Measurements from ENCODE around the gene AFF4. TPM values are rescaled to one million over a fixed set of nuclear protein-coding genes. Genes with fewer than 3 reads are reported as not detected.
A peak's percentile ranks its signal among the peaks of the same experiment; 100 is the strongest.
"Not testable (repeated sequence)": the region's sequence is repeated elsewhere in the genome, so short reads cannot be mapped to it uniquely, and the experiment has no call there.

Gene AFF4
- total RNA-seq, 2 experiments from 2014 or later: 19.4 to 19.9 TPM

- Mint-ChIP-seq H3K4me1 (ENCODE audit: low read depth) (peaks cover 40% of the 10 kb centered on the region), H3K27me3 (no peaks in the 10 kb centered on the region), H3K27ac (no peak overlapping the region), H3K36me3 (ENCODE audit: low read depth) (peaks cover 22% of the 10 kb centered on the region), H3K4me3 (no peak overlapping the region), H3K9me3 (no peaks in the 10 kb centered on the region)
- no peak for DNase-seq
- ATAC-seq: no peak
- CTCF ChIA-PET: no interaction called here
- TF ChIP-seq CTCF (IDR thresholded peaks at IDR 0.05): no peak
- intact Hi-C loops (cut with micrococcal nuclease): no loop called here
- POLR2A ChIA-PET: no interaction called here
These were observed 10.6 kb downstream of the AFF4 start for GRCh38 chr5:132952829-132953228.

- ATAC-seq (peak; percentile 49), DNase-seq (no peak)
- no peak overlapping the region for H3K27ac Mint-ChIP-seq
- no peak overlapping the region for H3K4me3 Mint-ChIP-seq
- TF ChIP-seq CTCF (IDR thresholded peaks at IDR 0.05): no peak
- ChIA-PET POLR2A (interaction anchor here (0.6 kb wide), 1 partner anchor 10 kb away, joined by 3 read pairs; no protein-coding TSS in a partner anchor), CTCF (no interaction called here)
- H3K9me3 Mint-ChIP-seq: no peaks in the 10 kb centered on the region
- no peaks in the 10 kb centered on the region for H3K27me3 Mint-ChIP-seq
- intact Hi-C loops (cut with micrococcal nuclease): no loop called here
- H3K4me1 Mint-ChIP-seq (ENCODE audit: low read depth): peaks cover 45% of the 10 kb centered on the region
- H3K36me3 Mint-ChIP-seq (ENCODE audit: low read depth): peaks cover 22% of the 10 kb centered on the region
These were observed 11.5 kb downstream of the AFF4 start for GRCh38 chr5:132951897-132952296.

DNA sequence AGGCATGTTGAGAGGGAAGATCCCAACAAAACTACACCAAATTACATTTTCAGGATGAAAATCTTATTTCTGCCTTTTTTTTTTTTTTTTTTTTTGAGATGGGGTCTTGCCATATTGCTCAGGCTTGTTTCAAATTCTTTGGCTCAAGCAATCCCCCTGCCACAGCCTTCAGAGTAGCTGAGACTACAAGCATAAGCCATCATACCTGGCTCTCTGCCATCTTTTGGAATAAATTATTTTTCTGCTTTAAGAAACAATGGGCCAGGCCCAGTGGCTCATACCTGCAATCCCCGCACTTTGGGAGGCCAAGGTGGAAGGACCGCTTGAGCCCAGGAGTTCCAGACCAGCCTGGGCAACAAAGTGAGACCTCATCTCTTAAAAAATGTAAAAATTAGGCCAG lies 14.3 kb downstream of the AFF4 start:
- Mint-ChIP-seq H3K27ac (no peak overlapping the region), H3K9me3 (no peaks in the 10 kb centered on the region), H3K36me3 (ENCODE audit: low read depth) (peaks cover 18% of the 10 kb centered on the region), H3K4me3 (no peak overlapping the region), H3K4me1 (ENCODE audit: low read depth) (peaks cover 49% of the 10 kb centered on the region), H3K27me3 (no peaks in the 10 kb centered on the region)
- DNase-seq (no peak), ATAC-seq (no peak)
- CTCF ChIA-PET: no interaction called here
- intact Hi-C loops (cut with micrococcal nuclease): no loop called here
- POLR2A ChIA-PET: no interaction called here
- TF ChIP-seq CTCF (IDR thresholded peaks at IDR 0.05): no peak

- H3K4me1 Mint-ChIP-seq (ENCODE audit: low read depth): peaks cover 46% of the 10 kb centered on the region
These were observed 15.8 kb downstream of the AFF4 start for GRCh38 chr5:132947671-132948070.

DNA sequence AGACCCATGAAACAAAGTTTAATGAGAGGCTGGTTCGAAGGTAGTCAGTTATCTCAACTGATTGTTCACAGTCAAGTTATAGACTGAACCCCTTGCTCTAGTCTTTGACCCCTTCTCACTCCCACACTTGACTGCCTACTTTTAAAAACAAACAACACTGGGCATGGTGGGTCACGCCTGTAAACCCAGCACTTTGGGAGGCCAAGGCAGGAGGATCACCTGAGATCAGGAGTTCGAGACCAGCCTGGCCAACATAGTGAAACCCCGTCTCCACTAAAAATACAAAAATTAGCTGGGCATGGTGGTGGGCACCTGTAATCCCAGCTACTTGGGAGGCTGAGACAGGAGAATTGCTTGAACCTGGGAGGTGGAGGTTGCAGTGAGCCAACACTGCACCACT lies 18.1 kb downstream of the AFF4 start:
- Mint-ChIP-seq H3K27ac (peak overlapping the region; percentile 42), H3K36me3 (ENCODE audit: low read depth) (peaks cover 11% of the 10 kb centered on the region), H3K4me1 (ENCODE audit: low read depth) (peaks cover 38% of the 10 kb centered on the region)
- intact Hi-C loops (cut with micrococcal nuclease); DNase-seq; ATAC-seq; POLR2A ChIA-PET; CTCF ChIA-PET; H3K4me3 Mint-ChIP-seq; H3K9me3 Mint-ChIP-seq; H3K27me3 Mint-ChIP-seq: not testable (repeated sequence)

More at GRCh38 chr5:132947671-132948070, 15.8 kb downstream of the AFF4 start:
- Mint-ChIP-seq H3K27me3 (no peaks in the 10 kb centered on the region), H3K9me3 (no peaks in the 10 kb centered on the region), H3K36me3 (ENCODE audit: low read depth) (peaks cover 22% of the 10 kb centered on the region), H3K4me3 (no peak overlapping the region), H3K27ac (no peak overlapping the region)
- intact Hi-C loops (cut with micrococcal nuclease): no loop called here
- no peak for TF ChIP-seq CTCF (IDR thresholded peaks at IDR 0.05)
- ChIA-PET POLR2A (interaction anchor here (0.7 kb wide), 1 partner anchor 35 kb away, joined by 3 read pairs; no protein-coding TSS in a partner anchor), CTCF (no interaction called here)
- no peak for DNase-seq
- no peak for ATAC-seq

Data from activated CD8-positive, alpha-beta T cell treated with anti-CD3 and anti-CD28 coated beads for 36 hours (primary cell).